Measurements from ENCODE around the gene BMPR1B. TPM values are rescaled to one million over a fixed set of nuclear protein-coding genes. Genes with fewer than 3 reads are reported as not detected.

Gene BMPR1B
- total RNA-seq, 1 experiment from 2014 or later = 7.1 TPM

DNA sequence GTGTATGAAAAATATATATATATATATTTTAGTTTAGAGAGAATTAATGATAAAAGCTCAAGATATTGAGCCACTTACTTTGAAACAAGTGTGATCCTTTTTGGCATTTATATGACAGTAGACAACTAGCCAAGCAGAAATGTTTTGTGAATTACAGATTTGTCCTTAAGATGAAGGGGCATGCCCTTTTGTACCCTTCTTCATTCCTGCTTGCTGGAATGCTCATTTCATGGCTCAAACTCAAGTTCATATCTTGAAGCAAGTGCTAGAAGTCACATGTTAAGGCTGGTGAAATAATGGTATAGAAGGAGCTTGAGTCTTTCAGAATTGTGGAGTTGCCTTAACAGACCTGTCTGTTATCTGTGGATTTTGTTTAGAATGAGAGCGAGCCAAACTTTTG, 203.0 kb downstream of the BMPR1B start:
- ChIA-PET POLR2A (ENCODE audit: unreplicated experiment) (no interaction called here), CTCF (interaction anchor here (0.6 kb wide), 1 partner anchor 587 kb away, joined by 3 read pairs; no protein-coding TSS in a partner anchor)
- no peak for ATAC-seq
- Histone ChIP-seq H3K9ac (ENCODE audit: low read length) (no peak overlapping the region), H3K4me2 (ENCODE audit: low read length) (no peak overlapping the region), H3K9me2 (replicated peaks; ENCODE audit: low read length) (no peaks in the 10 kb centered on the region), H3K27me3 (ENCODE audit: low read length) (no peaks in the 10 kb centered on the region), H4K20me1 (ENCODE audit: low read length) (no peaks in the 10 kb centered on the region), H3K36me3 (ENCODE audit: low read depth, low read length) (no peaks in the 10 kb centered on the region), H3K4me3 (ENCODE audit: low read length) (no peak overlapping the region), H3K79me2 (ENCODE audit: low read length) (no peaks in the 10 kb centered on the region), H3K9me3 (ENCODE audit: low read length) (no peaks in the 10 kb centered on the region), H3F3A (ENCODE audit: low read length, unreplicated experiment) (no peaks in the 10 kb centered on the region), H2AFZ (ENCODE audit: low read length) (no peak overlapping the region), H3K27ac (ENCODE audit: low read length) (no peak overlapping the region), H3K4me1 (ENCODE audit: insufficient read depth, low read length) (peaks cover 3% of the 10 kb centered on the region; the same call in 1 of the 2 replicates)
- intact Hi-C loops (cut with micrococcal nuclease) = no loop called here
- BruUV-seq (replicated peaks) = no TSS peak
- DNase-seq = no peak
- TF ChIP-seq EZH2phosphoT487 (IDR thresholded peaks at IDR 0.05; ENCODE audit: borderline replicate concordance, low read length) (no peak), EZH2 (IDR thresholded peaks at IDR 0.05; ENCODE audit: low read length, unreplicated experiment) (no peak)
- TF ChIP-seq, protein P1, sequence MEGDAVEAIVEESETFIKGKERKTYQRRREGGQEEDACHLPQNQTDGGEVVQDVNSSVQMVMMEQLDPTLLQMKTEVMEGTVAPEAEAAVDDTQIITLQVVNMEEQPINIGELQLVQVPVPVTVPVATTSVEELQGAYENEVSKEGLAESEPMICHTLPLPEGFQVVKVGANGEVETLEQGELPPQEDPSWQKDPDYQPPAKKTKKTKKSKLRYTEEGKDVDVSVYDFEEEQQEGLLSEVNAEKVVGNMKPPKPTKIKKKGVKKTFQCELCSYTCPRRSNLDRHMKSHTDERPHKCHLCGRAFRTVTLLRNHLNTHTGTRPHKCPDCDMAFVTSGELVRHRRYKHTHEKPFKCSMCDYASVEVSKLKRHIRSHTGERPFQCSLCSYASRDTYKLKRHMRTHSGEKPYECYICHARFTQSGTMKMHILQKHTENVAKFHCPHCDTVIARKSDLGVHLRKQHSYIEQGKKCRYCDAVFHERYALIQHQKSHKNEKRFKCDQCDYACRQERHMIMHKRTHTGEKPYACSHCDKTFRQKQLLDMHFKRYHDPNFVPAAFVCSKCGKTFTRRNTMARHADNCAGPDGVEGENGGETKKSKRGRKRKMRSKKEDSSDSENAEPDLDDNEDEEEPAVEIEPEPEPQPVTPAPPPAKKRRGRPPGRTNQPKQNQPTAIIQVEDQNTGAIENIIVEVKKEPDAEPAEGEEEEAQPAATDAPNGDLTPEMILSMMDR (conservative IDR thresholded peaks at IDR 0.05; ENCODE audit: low read depth, low read length) = no peak

DNA sequence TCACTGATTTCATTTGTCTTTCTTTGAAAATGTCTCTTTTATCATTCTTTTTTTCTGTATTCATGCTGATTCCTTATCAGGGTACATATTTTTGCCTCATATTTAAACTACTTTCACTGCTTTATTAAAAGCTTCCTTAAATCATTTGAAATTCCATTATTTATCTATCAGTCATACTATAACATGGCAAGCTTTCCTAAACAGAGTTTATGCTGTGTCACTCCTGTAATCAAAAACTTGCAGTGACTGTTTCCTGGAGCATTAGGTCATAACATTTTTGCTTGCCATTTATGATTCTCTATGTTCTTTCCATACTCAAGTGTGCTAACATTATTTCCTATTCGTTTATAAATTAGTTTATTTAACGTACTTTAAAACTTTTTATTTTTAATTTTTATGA, 203.7 kb downstream of the BMPR1B start:
- H3K9ac ChIP-seq (ENCODE audit: low read length) = no peak overlapping the region
- DNase-seq = no peak
- H2AFZ ChIP-seq (ENCODE audit: low read length) = no peak overlapping the region
- H3K27me3 ChIP-seq (ENCODE audit: low read length) = no peaks in the 10 kb centered on the region
- ChIA-PET CTCF (no interaction called here), POLR2A (ENCODE audit: unreplicated experiment) (no interaction called here)
- intact Hi-C loops (cut with micrococcal nuclease) = no loop called here
- no peaks in the 10 kb centered on the region for H4K20me1 ChIP-seq (ENCODE audit: low read length)
- no peak for ATAC-seq
- no peaks in the 10 kb centered on the region for H3K36me3 ChIP-seq (ENCODE audit: low read depth, low read length)
- H3K4me2 ChIP-seq (ENCODE audit: low read length) = no peak overlapping the region
- H3K4me3 ChIP-seq (ENCODE audit: low read length) = no peak overlapping the region
- TF ChIP-seq, protein P1 (conservative IDR thresholded peaks at IDR 0.05; ENCODE audit: low read depth, low read length) = no peak
- no peak for TF ChIP-seq EZH2 (IDR thresholded peaks at IDR 0.05; ENCODE audit: low read length, unreplicated experiment)
- TF ChIP-seq EZH2phosphoT487 (IDR thresholded peaks at IDR 0.05; ENCODE audit: borderline replicate concordance, low read length) = no peak
- peaks cover 7% of the 10 kb centered on the region; the same call in 1 of the 2 replicates for H3K4me1 ChIP-seq (ENCODE audit: insufficient read depth, low read length)
- no peaks in the 10 kb centered on the region for H3K9me3 ChIP-seq (ENCODE audit: low read length)
- H3K9me2 ChIP-seq (replicated peaks; ENCODE audit: low read length) = no peaks in the 10 kb centered on the region
- no TSS peak for BruUV-seq (replicated peaks)
- H3K79me2 ChIP-seq (ENCODE audit: low read length) = no peaks in the 10 kb centered on the region
- H3F3A ChIP-seq (ENCODE audit: low read length, unreplicated experiment) = no peaks in the 10 kb centered on the region
- no peak overlapping the region for H3K27ac ChIP-seq (ENCODE audit: low read length)

DNA sequence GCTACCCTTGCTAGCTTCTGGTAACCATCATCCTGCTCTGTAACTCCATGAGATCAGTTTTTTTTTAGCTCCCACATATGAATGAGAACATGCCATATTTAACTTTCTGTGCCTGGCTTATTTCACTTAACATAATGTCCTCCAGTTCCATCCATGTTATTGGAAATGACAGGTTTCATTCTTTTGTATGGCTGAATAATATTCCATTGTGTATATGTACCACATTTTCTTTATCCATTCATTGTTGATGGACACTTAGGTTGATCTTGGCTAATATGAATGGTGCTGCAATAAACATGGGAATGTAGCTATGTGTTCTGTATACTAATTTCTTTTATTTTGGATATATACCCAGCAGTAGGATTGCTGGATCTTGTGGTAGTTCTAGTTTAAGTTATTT, 204.7 kb downstream of the BMPR1B start:
- no TSS peak for BruUV-seq (replicated peaks)
- Histone ChIP-seq H3K27ac (ENCODE audit: low read length) (no peak overlapping the region), H3F3A (ENCODE audit: low read length, unreplicated experiment) (no peaks in the 10 kb centered on the region), H3K79me2 (ENCODE audit: low read length) (no peaks in the 10 kb centered on the region), H2AFZ (ENCODE audit: low read length) (no peak overlapping the region), H3K4me3 (ENCODE audit: low read length) (no peak overlapping the region), H3K9ac (ENCODE audit: low read length) (no peak overlapping the region), H3K4me1 (ENCODE audit: insufficient read depth, low read length) (peaks cover 7% of the 10 kb centered on the region; the same call in 1 of the 2 replicates), H3K9me3 (ENCODE audit: low read length) (no peaks in the 10 kb centered on the region), H3K36me3 (ENCODE audit: low read depth, low read length) (no peaks in the 10 kb centered on the region), H3K27me3 (ENCODE audit: low read length) (no peaks in the 10 kb centered on the region), H3K9me2 (replicated peaks; ENCODE audit: low read length) (no peaks in the 10 kb centered on the region), H4K20me1 (ENCODE audit: low read length) (no peaks in the 10 kb centered on the region), H3K4me2 (ENCODE audit: low read length) (no peak overlapping the region)
- TF ChIP-seq EZH2 (IDR thresholded peaks at IDR 0.05; ENCODE audit: low read length, unreplicated experiment) (no peak), EZH2phosphoT487 (IDR thresholded peaks at IDR 0.05; ENCODE audit: borderline replicate concordance, low read length) (no peak)
- TF ChIP-seq, protein P1 (conservative IDR thresholded peaks at IDR 0.05; ENCODE audit: low read depth, low read length) = no peak
- intact Hi-C loops (cut with micrococcal nuclease) = no loop called here
- no peak for DNase-seq
- CTCF ChIA-PET = no interaction called here
- POLR2A ChIA-PET (ENCODE audit: unreplicated experiment) = no interaction called here
- ATAC-seq = no peak

All from PC-3 (cell line).